NOMO-1 treated with dmso at 0.1 percent for 144 hours (cell line): Measurements from ENCODE around the gene GLDC.

Experiments
- DNase-seq: peaks from one replicate; lab custom pipeline; 2025; ENCODE audit not compliant: unreplicated experiment; lab: John Stamatoyannopoulos, UW

The GLDC gene

DNA sequence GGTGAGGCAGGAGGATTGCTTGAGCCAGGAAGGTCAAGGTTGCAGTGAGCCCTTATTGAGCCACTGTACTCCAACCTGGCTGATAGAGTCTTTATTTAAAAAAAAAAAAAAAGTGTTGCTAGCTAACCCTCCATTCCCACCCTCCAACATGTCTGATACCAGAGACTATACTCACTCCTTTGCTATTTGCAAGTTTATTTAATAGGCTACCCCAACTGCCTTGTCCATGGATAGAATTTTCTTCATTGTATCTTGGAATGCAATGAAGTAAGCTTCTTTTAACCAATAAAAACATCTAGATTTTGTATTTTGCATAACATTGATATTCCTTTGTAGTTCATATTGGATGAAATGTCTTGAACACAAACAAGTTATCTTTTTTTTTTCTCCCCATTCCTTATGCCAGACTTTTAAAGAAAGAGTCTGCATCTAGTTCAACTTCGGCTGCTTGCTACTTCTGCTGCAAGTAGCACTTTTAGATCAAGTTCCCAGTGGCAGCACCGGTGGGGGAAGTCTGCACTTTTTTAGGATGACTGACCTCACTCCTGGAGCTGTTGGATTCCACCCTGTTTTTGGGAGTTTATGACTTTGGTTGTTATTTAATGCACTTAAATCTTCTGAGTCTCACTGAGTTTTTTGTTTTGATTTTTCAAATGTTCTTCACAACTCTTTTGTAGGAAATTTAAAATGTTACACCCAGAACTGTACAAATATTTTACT lies 120.0 kb downstream of the GLDC start:
- no peak for DNase-seq

DNA sequence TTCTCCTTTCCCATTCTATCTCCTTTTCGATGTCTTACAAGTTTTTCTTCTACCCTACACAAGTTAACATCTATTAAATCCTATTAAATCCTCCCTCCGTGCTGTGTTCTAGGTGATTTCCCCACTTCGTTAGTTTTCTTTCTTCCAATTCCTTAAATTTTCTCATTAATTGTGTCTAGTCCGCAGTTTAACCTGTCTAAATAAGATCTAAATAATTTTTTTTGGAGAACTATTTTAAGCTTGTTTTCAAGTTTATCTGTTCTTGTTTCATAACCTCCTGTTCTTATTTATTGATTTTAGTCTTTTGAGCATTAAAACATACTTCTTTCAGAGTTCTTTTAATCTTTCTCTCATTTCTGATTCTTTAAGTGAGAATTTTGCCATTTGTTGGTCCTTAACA lies 123.3 kb downstream of the GLDC start:
- DNase-seq: no peak

DNA sequence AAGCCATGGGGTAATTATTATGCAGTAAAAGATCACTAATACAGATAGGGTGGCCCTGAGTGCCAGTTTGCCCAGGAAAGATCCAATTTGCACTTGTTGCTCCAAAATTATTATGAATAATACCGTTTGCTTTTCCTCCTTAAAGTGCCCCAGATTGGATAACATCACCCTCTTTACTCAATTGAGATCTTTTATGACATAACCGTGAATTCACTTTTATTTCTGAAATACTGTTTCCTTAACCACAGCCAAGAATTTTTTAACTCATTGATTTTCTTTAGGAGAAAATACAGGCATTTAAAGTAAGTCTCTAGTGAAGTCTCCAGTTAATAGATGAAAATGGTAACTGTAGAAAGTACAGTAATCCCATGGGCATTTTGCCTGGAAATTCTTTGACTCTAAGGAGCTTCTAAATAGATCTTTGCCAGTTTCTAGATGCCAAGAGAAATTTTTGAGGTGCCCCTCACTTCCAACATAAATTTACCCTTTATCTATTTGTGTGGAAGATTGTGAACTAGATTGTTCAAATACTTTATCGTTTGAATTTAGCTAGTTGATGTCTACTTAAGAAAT lies 133.4 kb downstream of the GLDC start:
- no peak for DNase-seq

DNA sequence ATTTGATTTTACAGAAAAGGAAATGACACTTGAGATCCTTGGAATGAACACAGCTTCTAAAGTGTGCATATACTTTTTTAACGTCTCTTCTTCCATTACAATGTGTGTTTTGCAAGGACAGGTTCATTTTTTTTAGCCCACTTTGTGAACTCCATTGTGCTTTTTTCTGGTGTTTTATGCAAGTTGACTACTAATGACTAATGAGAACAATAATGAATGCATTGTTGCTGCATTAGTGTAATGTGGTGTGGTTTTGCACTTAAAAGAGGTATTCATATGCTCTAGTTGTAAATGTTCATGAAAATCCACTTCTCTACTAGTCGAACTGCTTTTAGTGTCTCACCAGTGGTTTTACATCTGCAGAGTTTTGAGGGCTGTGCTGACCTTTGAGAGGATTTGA lies 139.0 kb downstream of the GLDC start:
- DNase-seq: no peak

DNA sequence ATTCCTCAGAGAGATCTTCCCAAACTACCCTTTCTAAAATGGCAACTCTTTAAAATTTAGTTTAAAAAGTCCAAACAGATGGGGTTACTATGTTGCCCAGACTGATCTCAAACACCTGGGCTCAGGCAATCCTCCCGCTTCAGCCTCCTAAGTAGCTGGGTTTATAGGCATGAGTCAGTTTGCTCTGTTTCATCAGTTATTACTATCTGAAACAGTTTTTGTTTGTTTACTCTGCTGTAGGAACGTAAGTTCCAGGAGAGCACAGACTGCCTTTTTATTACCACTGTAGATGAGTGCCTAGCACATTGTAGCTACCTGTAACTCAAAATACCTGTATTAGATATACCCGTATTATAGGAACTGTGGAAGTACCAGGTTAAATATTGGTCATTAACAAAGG lies 143.1 kb downstream of the GLDC start:
- no peak for DNase-seq

DNA sequence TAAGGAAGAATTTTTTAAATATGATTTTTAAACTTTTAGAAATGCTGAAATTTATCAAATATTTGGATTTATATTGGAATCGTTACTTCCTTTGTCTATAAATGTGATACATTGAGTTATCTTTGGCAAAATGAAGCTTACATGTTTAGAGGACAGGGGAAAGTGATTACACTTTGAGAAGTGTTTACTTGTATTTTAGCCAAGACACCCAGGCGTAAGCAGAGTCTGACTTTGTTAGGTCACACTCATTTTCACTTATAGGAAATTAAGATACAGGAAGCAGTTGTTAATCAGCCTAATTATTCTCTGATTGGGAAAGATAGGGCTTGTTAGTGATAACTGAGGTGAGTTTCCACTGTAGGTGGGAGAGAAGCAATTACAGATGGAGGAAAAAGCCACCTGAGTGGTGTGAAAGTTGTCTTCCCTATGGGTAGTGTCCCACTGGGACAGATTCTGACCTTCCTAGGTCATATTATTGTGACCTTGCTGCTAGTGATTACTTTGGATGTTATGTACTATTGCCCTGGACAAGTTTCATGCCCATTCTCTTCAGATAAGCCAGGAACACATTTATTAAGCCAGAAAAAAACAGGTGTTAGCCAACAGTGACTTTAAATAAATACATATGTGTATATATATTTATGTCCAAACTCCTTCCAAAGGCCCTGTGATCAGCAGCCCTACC lies 143.9 kb downstream of the GLDC start:
- DNase-seq: no peak

DNA sequence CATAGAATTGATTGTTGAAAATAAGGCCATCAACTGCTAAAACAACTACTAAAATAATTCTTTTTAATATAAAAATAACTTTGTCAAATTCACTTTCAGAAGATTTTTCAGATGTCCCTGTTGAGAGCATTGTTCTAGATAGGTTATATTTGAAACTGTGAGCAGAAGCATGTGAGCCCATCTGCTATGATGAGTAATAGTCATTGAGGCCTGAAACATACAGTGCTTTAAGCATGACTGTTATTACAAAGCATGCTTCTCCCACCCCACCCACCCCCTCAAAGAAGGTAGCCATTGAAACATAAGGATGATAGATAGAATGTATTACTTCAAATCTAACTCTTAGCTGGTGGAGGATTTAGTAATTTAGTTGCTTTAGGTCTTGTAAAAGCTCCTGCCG lies 146.5 kb downstream of the GLDC start:
- DNase-seq: no peak

DNA sequence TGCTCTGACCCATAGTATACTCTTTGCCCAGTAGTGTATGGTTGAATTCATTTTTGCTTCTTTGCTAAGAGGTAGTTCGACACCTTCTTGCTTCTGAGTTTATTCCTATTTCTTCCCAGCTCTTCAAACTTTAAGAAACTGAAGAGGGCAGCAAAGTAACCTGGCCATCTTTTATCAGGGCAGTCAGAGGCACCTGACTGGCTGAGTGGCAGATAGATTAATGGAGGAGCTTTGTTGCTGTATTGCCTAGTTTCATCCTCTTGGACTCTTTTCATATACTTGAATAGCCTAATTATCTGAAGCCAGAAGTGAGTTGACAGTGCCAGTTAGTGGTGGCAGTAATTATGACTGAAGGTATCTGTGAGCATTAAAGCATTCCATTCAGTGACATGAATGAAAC lies 150.1 kb downstream of the GLDC start:
- no peak for DNase-seq

DNA sequence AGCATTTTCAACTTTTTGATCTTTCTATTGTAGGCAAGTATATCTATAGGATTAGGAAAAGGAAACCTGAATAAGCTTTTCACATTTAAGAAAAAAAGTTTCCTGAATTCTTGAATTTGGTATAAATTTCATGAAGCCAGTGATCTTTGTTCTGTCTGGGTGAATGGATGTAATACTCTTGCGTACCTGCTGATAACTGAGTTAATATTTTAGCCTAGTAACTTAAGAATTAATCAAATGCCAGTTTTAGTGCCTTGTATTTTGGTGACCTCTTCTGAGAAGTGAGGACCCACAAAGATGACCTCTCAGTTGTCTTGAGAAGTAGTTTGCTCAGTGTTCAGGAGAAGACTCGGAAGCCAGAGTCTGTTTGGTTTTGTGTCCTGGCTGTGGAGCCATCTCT lies 154.7 kb downstream of the GLDC start:
- no peak for DNase-seq

DNA sequence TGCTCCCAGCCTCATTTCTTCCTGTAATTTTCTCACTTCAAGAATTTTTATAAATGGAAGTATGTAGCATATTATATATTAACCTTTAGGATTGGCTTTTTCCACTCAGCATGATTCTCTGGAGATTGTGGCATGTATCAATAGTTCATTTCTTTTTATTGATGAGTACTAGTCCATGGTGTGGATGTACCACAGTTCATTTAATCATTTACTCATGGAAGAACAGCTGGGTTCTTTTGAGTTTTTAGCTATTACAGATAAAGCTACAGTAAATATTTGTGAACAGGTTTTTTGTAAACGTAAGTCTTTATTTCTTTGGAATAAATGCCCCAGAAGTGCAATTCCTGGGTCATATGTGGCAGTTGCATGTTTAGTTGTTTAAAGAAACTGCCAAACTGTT lies 156.4 kb downstream of the GLDC start:
- DNase-seq: no peak

DNA sequence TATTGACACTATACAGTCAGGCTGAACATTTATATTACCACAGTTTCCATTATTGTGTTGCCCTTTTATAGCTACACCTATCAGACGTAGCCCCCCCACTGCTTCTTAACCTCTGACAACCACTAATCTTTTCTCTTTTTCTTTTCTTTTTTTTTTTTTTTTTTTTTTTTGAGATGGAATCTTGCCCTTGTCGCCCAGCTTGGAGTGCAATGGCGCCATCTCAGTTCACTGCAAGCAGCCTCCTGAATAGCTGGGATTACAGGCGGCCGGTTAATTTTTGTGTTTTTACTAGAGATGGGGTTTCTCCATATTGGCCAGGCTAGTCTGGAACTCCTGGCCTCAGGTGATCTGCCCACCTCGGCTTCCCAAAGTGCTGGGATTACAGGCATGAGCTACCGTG lies 157.1 kb downstream of the GLDC start:
- no peak for DNase-seq

DNA sequence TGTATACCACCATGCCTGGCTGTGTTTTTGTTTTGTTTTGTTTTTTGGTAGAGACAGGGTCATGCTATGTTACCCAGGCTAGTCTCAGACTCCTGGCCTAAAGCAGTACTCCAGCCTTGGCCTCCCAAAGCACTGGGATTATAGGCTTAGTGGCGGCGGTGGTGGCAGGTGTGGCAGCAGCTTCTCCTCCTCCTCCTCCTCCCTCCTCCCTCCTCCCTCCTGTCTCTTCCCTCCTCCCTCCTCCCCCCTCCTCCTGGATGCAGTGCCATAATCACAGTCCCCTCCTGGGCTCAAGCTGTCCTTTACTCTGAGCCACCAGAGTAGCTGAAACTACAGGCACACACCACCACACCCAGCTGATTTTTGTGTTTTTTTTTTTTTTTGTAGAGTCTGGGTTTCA lies 161.3 kb downstream of the GLDC start:
- no peak for DNase-seq
